Activated CD4-positive, CD25-positive, alpha-beta regulatory T cell treated with anti-CD3 and anti-CD28 coated beads, Interleukin-2, amount 50 U/mL, for 72 hours (primary cell): ENCODE measurements around the gene GTF3C1.

Source experiments
- DNase-seq: peaks from one replicate; pipeline ENCODE4 v3.0.0; 2021

Gene GTF3C1

DNA sequence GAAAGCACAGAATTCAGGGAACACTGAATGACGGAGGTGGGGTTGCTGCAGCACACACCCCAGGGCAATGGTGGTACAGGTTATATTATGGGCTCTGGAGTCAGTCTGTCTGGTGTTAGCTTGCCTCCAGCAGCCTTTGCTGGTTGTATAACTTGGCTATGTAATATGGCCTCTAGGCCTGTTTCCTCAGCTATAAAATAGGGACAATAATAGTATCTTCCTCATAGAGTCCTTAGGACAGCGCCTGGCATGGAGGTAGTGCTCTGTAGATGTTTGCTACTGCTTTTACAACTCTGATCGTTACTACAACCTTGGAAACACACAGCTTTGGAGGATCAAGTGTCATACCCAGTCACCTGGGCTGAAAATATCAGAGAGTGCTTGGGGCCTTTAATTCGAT lies 31.5 kb downstream of the GTF3C1 start:
- DNase-seq = no peak

DNA sequence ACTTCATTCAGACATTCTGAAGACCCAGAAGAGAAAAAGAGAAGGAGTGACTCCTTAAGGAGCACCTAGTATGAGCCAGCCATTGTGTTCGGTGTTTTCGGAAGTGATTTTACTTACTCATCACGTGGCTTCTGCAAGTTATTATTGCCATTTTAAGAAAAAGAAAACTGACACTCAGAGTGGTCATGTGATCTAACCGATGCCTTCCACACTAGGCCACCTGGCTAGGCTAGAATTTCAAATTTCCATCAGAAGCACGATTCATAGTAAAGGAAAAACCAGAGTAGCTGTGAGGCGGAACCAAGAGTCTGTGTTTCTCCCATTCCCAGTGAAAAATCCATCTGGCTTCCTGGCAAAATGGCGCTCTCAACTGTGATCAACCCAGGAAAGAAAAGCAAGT lies 32.0 kb downstream of the GTF3C1 start:
- DNase-seq = no peak

DNA sequence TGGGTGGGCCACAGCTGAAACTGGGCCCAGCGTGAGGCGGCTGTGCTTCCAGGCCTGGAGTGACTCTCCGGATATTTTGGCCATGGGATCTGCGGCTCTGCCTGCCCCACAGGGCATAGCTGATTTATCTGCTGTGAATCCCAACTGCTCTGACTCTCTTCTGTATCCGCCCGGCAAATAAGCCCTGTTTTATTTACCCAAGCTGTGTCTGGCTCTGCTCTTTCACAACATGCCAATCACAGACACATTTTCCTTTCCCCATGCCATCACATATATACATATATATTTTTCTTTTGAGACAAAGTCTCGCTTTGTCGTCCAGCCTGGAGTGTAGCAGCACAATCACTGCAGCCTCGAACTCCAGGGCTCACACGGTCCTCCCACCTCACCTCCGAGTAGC lies 33.3 kb downstream of the GTF3C1 start:
- no peak for DNase-seq

DNA sequence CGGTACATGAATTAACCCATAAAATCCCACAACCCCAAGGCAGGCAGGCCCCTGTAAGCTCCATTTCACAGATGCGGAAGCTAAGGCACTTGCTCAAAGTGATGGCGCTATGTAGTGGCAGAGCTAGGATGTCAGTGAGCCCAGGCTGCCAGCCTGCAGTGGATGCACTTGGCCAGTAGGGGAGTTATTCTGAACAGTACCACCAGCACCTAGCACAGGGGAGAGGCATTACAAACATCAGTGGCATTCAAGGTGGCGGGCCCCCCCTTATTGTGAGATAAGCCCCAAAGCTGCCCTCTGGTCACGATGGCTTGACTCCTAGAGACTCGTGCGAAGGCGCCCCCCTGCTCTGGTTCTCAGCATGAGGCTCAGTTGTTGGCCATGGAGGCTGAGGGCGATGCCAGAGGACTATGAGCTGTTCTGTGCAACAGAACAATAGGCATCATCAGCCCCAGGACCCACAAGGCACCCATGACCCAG lies 33.8 kb downstream of the GTF3C1 start:
- peak; percentile 41 for DNase-seq

DNA sequence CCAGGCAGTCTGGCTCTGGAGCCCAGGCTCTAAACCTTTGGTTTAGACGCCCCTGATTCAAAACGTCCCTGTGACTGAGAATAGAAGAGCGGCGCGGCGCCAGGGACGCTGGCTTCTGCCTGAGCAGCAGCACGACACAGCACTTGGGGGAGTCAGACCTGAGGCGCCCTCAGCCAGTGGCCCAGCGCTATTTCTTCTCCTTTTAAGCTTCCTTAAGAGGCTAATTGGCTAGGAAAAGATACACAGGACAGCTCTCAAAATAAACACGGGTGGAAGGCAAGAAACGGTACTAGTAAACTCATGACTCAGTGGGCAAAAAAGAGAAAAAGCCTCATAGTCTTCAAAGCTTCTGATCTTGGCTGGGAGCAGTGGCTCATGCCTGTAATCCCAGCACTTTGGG lies 34.9 kb downstream of the GTF3C1 start:
- DNase-seq = no peak

DNA sequence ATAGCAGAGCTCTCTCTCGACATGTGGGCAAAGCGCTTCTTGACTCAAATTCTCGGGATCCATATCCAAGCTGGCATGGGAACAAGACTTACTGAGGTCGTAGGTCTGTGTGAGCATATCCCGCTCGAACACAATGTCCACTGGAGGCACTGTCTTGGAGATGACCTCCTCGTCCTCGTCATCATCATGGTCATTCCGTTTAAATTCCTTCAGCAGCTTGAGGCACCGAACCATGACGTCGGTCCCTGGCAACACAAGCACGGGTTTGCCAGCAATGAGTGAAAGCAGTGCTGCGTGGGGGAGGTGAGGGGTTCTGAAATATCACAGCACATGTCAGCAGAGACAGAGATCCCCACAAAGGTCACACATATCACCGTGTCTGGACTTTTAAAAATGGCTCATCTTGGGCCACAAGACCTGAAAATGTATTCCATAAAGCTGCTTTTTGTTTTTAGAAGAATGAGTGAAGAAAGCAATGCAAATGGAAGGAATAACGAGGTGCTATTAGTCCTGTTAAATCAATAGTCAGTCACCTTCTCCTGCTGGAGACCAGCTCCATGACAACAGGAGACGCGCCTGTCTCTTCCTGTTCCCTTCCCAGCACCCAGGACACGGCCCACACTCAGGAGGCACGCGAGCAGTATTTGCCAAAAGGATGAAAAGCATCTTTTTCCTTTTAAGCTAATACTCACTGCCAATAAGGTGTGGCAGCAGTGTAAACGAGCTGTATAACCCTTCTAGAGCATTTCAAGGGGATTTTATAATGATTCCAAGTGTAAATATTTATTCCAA lies 37.9 kb downstream of the GTF3C1 start:
- no peak for DNase-seq

DNA sequence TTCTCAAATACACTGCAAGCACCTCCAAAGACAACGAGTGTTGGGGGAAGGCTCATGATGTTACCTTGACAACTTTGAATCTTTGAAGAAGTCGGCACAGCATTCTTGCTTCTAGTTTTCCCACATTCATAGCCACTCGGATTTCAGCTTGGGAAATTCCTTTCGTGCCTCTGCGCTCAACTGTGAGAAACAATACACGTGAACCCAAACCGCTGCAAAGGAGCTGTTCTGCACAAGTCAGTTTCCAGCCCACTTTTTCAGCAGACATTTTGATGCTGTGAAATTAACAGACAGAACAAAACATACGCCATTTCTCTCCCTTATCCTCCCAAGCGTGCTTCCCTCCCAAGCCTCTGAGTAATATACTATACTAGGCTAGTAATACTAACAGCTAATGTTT lies 41.2 kb downstream of the GTF3C1 start:
- no peak for DNase-seq

DNA sequence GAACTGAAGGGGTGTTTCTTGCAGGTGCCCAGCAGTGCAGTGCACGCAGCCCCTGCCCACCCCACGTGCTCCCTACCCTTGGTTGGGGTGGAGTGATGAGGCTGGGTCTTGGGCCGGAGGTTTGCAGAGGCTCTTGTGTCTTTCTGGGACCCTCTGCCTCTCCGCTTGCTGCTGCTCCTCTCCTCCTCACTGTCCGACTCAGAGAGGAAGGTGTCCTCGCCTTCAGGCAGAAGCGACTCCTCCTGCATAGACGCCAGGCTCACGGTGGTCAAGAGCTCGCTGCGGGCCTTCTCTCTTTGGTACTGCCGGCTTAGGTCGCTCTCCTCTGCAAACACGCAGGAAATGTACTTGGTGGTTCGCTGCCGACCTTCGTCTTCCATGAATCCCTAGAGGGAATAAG lies 42.9 kb downstream of the GTF3C1 start:
- DNase-seq = no peak

DNA sequence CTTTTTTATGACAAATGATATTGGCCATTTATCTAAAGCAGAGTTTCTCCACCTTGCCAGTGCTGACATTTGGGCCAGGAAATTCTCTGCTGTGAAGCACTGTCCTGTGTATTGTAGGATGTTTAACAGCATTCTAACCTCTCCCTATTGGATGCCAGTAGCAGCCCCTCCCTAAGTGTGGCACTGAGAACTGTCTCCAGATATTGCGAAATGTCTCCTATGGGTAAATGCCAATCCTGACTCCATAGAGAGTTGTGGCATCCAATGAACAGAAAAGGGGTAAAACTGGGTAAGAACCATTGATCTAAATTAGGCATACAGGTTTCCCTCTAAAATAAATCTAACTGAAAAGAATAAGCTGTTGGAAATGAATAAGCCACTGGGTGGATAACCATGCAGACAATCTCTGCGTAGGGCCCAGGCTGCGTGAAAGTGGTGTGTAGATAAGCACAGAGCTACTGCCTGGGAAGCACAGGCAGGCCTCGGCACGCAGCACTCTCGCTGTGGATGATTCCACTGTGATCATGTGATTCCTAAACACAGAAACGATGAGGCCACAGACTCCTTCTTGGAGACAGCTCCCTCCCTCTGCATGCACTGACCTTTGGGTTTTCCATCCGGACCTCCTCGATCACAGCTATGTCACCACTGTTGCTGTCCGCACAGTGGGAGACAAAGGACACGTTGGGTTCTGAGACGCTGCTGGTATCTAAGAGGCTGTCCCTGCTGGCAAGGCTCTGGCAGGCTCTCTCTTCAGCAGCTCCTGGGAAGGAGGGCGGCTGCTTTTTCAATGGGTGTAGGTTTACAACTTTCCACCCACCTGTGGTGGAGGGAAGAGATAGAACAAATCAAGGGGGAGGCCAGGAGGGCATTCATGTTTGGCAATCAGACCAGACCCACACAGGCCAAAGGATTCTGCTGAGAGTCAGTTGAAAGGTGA lies 44.1 kb downstream of the GTF3C1 start:
- no peak for DNase-seq

DNA sequence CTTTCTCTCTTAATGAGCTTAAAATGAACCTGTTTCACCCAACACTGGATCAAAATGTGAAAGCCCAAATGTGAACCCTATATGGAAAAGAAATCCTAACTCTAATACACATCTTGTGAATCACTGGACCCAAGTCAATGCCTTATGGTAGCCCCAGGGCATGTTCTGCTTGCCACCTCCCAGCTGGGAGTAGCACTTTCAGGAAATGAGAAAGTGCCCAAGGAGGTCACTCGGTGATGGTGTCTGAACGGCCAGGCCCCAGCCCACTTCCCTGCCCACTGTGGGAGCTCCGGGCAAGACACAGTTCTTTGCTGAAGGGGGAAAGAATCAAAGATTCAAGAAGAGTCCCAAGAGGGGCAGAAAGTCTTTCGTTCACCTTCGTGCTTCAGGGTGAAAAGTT lies 46.1 kb downstream of the GTF3C1 start:
- no peak for DNase-seq

DNA sequence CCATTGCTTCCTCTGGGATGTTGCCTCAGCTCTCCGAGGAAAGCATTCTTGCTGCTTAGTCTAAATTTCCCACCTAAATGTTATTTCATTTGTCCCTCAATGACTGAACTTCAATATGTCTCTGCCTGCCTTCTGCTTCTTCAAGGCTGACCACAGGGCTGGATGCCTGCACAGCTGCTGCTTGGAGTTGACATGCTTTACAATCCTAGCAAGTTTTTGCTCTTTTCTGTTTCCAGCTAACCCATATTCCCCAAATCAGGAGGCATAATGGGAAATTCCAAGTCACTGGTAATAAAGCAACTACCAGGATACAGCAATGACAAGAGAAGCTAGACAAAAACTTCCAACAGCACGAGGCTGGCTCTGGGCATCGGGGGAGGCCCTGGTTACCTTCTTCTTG lies 48.9 kb downstream of the GTF3C1 start:
- DNase-seq = no peak

DNA sequence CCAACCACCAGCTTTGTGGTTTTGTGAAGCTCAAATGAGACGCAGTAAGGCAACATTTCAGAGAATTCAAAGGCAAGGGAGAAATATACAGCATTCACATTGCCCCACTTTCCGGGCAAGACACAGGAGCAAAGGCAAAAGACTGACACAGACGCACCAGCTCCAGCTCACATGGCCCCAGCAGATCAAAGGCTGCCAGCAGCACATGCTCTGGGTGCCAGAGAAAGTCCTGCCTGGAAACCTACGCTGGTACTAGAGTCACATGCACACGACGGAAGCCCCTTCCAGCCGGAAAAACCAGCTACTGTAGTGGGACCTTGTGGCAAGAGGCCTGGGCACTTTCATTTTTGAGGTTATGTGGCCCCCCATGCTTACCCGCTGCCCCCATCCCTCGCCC lies 50.1 kb downstream of the GTF3C1 start:
- DNase-seq = no peak

DNA sequence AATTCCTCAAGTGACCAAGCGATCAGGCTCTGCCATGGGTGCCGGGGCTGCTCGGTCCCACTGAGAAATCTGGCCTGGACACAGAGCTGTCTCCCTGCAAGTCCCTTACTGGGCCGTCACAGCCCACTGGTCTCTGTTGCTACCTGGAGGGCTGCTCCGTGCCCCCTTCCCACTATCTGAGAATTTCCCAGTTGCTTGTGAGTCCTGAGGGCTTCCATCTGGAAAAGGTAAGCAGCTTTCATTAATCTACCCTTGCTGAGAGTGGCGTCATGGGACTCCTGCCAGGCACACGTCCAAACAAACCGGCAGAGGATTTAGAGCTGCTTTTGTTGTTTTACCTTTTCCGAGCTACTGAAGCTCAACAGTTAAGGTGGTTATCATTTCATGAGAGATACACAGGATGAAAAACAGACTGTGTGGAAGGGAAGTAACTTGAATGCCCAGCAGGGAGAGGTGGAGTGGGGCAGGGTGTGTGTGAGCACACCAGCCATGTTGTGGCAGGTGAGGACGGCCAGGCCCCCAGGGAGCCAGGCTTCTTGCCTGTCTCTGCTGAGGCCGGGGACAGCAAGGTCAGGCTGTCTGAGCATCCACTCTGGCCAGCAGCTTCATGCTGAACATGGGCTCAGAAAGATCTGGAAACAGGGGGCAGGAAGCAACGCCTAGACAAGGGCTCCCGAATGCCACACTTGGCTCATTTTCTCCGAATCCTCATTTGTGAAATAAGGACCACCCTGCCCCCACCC lies 50.6 kb downstream of the GTF3C1 start:
- DNase-seq = no peak

DNA sequence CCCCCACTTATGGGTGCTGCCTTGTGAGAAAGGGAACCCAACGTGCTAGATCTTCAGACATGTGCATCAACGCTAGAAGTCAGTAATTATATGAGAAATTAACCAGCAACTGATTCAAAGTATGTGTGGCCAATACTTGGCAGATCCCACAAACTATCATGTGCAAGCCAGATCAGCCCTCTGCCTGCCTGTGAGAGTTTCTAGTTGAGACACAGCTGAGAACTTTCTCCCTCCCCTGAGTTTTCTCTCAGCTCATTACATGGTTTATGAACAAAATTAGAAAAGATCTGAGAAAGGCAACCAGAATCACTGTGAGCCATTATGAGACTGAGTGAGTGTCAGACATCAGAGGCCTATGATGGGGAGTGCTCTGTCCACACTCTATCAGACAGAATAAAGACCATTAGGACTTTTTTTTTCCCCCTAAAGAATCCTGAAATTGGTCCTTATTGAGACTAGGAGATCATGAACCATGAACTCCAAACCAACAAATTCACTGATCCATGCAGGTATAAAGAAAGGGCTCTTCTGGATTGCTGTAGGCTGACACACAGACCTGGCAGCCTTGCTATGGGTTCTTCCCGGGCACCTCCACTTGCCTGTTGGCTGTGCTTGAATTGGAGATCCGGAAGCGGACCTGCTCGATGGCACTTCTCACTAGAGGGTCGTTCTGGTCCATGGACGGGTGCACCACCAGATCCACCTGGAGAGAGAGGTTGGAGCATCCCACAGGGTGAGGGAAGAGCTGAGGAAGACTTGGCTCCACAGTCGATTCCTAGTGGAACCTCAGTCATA lies 51.5 kb downstream of the GTF3C1 start:
- no peak for DNase-seq

DNA sequence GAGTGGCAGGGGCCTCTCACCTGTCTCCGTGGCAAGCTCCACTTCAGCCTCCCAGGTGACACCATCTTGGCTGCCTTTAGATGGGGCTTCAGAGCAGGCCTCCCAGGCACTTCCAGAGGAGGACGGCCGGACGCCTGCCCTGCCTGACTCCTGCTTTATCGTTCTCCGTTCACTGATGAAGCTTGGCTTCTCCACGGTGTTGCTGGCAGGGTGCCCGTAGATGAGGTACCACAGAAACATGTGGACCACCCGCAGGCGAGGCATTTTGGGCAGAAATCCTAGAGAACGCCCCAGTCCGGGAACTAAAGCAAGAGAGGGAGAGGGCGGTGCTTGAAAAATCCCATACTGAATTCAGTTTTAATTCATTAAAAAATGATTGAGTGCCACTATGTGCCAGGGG lies 54.5 kb downstream of the GTF3C1 start:
- DNase-seq = no peak

DNA sequence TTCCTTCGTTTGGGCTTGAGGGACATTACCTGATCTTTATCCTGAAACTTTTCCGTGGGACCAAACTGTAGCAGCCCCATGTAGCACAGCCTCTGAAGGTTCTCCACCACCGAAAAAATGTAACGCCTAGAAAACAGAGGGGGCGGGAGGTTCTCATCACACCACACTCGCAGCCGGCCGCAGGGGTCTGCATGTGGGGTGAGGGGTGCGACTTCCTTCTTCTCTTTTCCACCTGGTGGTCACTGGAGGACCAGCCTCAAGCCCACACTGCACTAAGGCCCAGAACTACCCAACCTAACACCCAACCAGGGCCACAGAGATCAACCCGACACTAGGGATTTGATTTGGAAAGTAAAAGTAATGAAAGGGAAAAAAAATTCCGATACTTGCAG lies 57.1 kb downstream of the GTF3C1 start:
- DNase-seq = no peak

DNA sequence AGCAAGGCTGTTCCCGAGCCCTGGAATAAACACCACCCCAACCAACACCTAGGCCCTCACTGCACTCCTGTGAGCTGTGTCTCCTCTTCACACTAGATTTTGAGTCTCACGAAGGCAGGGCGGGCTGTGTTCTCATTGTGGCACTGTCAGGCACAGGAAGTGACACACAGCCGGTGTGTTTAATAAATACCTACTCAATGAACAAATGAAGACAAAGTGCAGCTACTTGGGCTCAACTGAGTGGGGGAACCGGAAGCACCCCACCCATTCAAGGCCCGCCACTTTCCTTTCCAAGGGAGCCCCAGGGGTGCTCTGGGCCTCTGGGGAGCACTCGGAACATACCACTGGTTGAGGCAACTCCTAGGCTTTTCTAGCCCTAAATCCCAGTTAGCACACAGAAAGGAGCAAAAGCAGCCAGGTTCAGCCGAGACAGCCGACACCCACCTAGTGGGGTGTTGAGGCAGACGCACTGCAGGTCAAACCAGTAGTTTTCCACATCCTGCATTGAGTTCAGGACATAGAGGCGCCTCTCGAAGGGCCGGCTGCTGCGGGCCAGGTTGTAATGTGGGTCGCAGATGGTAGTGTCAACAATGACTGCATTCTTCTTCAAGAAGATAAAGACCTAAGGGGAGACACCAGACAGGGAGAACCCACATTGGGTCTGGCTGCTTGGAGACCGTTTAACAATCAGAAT lies 57.7 kb downstream of the GTF3C1 start:
- no peak for DNase-seq

DNA sequence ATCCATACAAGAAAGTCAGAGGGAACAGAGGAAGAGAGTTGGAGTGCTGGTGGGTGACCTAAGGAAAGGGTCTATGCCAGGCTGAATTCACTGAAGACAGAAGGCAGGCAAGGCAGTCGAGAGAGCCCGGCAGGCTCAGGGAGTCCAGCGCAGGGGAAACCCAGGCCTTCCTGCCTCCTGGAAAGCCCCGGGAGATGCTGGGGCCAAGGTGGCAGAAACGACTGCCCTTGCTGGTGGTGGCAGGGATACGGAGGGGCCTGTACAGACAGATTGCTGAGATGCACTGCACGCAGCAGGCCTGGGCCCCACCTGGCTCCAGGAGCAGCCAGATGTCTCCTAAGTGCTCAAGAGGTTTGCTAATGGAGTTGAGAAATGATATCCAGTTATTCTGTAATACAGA lies 59.8 kb downstream of the GTF3C1 start:
- DNase-seq = no peak

DNA sequence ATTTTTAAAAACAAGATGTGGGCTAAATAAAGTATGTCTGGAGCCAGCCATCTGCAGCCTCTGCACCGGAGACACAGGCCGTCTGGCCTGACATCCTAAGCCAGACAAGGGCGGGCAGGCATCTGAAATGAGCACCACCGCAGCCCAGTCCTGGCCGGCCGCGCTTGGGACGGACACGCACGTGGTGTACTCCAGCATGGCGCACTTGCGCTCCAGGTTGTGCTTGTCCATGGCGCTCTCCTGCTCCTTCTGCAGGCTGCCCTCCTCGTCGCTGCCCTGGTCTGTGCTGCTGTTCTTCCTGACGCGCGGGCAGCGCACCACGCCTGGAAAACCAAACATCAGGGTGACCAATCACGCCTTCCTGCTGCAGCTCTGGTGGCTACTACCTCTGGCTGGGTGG lies 60.3 kb downstream of the GTF3C1 start:
- DNase-seq = no peak

DNA sequence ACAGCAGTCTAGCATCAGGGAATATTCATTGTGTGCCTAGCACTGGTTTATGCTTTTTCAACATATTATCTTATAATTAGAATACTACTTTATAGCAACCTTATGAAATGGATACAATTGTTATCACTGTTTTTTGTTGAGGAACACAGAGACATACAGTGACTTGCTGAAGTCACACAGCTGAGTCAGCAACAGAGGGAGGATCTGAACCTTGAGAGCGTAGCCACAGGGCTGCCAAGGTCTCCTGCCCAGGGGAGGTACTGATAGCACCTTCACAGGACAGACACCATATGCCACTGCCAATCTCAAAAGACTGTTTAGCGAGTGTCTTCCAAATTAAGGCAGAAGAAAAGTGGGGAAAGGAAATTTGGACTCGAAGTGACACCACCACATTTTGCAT lies 63.0 kb downstream of the GTF3C1 start:
- DNase-seq = no peak

DNA sequence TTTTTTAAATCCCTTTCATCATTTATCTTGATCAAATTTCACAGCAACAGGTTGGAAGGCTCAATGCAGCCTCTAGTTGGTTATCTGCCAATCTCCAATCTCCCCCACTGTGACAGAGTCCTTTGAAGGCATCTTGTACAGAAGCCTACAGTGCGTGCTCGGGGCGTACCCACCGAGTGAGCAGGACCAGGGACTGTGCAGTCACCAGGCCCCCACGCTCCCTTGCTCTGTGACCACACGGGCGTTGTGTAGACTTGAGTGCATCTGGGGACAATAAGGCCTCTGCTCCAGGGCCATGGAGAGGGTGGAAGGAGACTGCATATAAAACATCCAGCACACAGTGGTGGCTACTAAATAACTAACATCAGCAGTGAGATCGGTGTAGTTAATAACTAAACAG lies 63.4 kb downstream of the GTF3C1 start:
- DNase-seq = no peak

DNA sequence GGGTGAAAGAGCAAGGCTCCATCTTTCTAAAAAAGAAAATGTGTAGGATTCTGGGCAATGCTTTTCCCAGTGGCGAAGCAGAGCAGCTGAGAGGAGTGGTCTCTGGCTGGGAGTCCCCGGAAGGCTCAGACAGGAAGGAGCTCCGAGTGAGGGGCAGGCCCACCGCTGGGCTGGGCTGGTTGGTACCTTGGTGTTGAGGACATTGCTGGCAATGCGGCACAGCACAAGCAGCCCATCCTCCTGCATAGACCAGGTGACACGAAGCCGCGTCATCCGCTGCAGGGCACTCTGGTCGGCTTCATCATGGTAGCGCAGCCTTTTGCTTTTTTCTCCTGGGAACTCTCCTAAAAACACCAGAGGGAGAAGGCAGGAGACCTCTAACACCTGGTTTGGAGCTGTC lies 63.9 kb downstream of the GTF3C1 start:
- DNase-seq = no peak
